Activated naive CD8-positive, alpha-beta T cell treated with anti-CD3 and anti-CD28 coated beads, Interleukin-2, amount 50 U/mL, for 24 hours (primary cell): Measurements from ENCODE around the gene GREM1.

Experiments
- ATAC-seq: fragments of 150-1000 bp; cut with Tn5 transposase; one replicate; pipeline ENCODE4 v1.10.0; 2021
- DNase-seq: peaks from one replicate; pipeline ENCODE4 v3.0.0; 2021
- H3K27ac Mint-ChIP-seq: one replicate; pipeline ENCODE4 v1.8.0; 2021; ENCODE audit warnings: mild to moderate bottlenecking, mixed read lengths
- H3K27me3 Mint-ChIP-seq: one replicate; pipeline ENCODE4 v1.8.0; 2021; ENCODE audit warnings: mixed read lengths
- H3K36me3 Mint-ChIP-seq: one replicate; pipeline ENCODE4 v1.8.0; 2021; ENCODE audit warnings: low read depth, mixed read lengths
- H3K4me1 Mint-ChIP-seq: one replicate; pipeline ENCODE4 v1.8.0; 2021; ENCODE audit warnings: mixed read lengths
- H3K4me3 Mint-ChIP-seq: one replicate; pipeline ENCODE4 v1.8.0; 2021; ENCODE audit warnings: mild to moderate bottlenecking, moderate library complexity, mixed read lengths
- H3K9me3 Mint-ChIP-seq: one replicate; pipeline ENCODE4 v1.8.0; 2021; ENCODE audit warnings: mixed read lengths

The GREM1 gene

DNA sequence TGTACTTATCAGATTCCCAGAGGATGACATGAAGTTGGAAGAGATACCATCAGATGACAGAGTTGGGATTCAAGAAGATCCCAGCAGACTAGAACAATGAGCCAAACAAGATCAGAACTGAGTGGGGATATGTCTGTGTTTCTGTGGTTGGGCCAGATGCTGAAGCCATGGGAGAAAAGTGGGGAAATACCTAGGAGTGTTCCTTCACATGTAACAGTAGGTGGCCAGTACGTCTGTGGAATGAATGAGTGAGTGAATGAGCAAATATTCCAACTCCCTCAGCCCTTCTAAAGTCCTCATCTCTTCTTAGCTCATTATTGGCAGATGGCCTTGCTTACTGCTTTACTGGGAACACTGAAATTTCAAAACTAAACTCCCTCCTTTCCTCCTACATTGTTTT, 32.2 kb upstream of the GREM1 start:
- DNase-seq (no peak), ATAC-seq (no peak)
- no peaks in the 10 kb centered on the region for H3K36me3 Mint-ChIP-seq
- no peak overlapping the region for H3K4me3 Mint-ChIP-seq
- no peak overlapping the region for H3K27ac Mint-ChIP-seq
- H3K27me3 Mint-ChIP-seq: peaks cover 3% of the 10 kb centered on the region
- no peaks in the 10 kb centered on the region for H3K9me3 Mint-ChIP-seq
- peaks cover 4% of the 10 kb centered on the region for H3K4me1 Mint-ChIP-seq

DNA sequence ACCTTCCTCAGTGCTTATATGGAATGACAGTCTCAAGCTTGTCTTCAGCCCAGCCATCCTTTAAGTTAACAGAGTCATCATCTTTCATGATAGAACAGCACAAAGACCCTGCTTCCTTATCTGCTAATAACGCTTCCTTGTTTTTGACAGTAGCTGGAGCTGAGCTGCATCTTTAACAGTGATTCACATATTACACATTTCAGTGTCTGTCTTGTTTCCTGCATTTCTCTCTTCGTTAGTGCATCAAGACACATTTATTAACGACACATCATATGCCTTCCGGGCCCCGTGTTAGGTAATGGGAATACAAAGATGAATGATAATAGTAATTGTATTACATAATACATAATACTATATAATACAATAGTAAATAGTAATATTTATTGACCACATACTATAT, 30.2 kb upstream of the GREM1 start:
- Mint-ChIP-seq H3K4me3 (no peak overlapping the region), H3K9me3 (no peaks in the 10 kb centered on the region), H3K4me1 (peaks cover 4% of the 10 kb centered on the region), H3K27ac (no peak overlapping the region), H3K27me3 (peaks cover 3% of the 10 kb centered on the region), H3K36me3 (no peaks in the 10 kb centered on the region)
- ATAC-seq (no peak), DNase-seq (no peak)

DNA sequence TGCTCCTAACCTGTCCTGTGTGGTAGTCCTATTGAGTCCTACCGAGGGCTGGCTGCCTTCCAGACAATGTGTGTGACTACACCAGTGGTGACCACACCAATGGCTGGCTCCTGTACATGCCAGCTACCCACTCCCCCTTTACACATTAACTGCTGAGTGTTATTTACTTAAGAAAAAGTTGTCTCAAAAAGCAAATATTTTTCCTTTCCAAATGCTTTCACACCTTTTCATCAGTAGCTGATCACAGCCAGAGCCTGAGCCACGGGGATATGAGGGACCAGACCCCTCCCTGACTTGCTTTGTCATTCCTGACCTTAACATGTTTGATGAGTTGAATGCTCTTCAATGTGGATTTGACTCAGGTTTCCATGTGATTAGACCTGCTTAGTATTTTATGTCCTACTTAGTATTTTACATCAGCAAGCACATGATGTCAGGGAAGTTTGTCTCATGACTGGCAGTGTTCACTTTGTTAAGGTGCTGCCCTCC, 29.6 kb upstream of the GREM1 start:
- Mint-ChIP-seq H3K4me1 (peaks cover 4% of the 10 kb centered on the region), H3K4me3 (no peak overlapping the region), H3K9me3 (no peaks in the 10 kb centered on the region), H3K27ac (no peak overlapping the region), H3K36me3 (no peaks in the 10 kb centered on the region), H3K27me3 (peaks cover 3% of the 10 kb centered on the region)
- ATAC-seq (peak; percentile 15), DNase-seq (no peak)

DNA sequence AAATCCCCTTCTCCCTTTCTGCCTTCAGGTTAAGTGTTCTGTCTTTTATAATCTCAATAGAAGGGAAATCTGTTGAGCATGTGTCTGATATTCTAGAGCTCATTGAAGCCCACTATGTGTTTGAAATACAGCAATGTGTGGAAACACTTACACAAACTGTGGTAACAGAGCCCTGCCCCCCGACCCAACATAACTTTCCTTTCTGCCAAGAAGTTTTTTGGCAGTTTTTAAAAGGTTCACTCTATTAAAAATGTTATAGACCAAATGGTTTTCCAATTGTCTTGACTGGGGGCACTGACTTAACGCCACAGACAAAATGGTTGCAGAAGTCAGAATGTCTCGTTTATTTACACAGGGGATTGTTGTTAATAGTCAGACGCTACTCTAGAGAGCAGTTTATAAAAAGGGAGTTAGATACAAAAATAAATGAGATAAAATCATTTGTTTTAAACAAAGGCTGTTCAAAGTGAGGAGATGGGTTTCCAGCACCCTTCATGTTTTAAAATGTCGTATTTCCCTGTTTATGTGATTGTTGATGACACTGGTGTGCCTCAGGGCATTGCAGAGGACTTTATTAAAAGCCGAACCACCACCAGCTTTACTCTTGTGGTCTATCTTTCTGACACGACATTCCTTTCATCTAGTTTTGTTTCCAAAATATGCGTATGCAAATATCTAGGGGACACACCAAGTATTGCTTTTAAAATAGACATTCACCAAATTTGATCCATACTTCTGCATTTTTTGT, 26.7 kb upstream of the GREM1 start:
- ATAC-seq: no peak
- Mint-ChIP-seq H3K27ac (no peak overlapping the region), H3K4me1 (no peaks in the 10 kb centered on the region), H3K27me3 (peaks cover 6% of the 10 kb centered on the region), H3K4me3 (no peak overlapping the region), H3K36me3 (no peaks in the 10 kb centered on the region), H3K9me3 (no peaks in the 10 kb centered on the region)
- no peak for DNase-seq

DNA sequence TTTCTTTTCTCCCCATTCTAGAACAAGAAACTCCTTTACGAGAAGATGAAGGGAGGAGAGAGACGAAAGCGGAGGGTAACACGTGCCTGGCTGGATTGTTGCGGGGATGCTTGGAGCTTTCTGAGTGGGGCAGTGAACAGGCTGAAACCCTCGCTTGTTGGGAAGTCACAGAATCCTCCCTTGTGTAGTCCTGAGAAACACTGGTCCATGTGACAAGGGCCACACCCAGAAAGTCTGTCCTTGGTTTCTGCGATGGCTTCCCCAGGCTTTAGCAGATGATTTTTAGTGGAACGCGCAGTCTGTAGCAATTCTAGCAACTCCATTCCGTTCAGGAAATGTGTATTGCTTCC, 26.1 kb upstream of the GREM1 start:
- DNase-seq (no peak), ATAC-seq (no peak)
- Mint-ChIP-seq H3K4me3 (no peak overlapping the region), H3K9me3 (no peaks in the 10 kb centered on the region), H3K36me3 (no peaks in the 10 kb centered on the region), H3K27me3 (peaks cover 6% of the 10 kb centered on the region), H3K27ac (no peak overlapping the region), H3K4me1 (no peaks in the 10 kb centered on the region)

DNA sequence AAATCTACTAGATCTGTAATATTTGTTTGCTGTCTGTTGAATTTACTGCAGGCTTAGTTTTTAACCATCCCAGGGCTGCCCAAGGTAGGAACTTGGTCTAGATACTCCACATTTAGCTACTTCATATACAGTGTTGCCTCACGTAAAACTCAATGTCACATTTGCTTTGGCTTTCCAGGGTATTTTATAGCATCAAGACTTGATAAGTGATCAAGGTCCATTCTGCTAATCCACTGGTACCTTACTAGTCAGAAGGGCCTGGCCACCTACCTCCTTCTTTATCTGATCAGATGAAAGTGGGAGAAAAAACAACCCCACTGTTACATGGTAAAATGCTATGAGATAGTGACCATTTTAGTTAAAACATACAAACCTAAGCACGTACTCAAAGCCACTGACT, 25.5 kb upstream of the GREM1 start:
- no peaks in the 10 kb centered on the region for H3K9me3 Mint-ChIP-seq
- H3K36me3 Mint-ChIP-seq: no peaks in the 10 kb centered on the region
- no peak overlapping the region for H3K27ac Mint-ChIP-seq
- no peak for DNase-seq
- ATAC-seq: no peak
- H3K27me3 Mint-ChIP-seq: peaks cover 4% of the 10 kb centered on the region
- no peak overlapping the region for H3K4me3 Mint-ChIP-seq
- H3K4me1 Mint-ChIP-seq: no peaks in the 10 kb centered on the region

DNA sequence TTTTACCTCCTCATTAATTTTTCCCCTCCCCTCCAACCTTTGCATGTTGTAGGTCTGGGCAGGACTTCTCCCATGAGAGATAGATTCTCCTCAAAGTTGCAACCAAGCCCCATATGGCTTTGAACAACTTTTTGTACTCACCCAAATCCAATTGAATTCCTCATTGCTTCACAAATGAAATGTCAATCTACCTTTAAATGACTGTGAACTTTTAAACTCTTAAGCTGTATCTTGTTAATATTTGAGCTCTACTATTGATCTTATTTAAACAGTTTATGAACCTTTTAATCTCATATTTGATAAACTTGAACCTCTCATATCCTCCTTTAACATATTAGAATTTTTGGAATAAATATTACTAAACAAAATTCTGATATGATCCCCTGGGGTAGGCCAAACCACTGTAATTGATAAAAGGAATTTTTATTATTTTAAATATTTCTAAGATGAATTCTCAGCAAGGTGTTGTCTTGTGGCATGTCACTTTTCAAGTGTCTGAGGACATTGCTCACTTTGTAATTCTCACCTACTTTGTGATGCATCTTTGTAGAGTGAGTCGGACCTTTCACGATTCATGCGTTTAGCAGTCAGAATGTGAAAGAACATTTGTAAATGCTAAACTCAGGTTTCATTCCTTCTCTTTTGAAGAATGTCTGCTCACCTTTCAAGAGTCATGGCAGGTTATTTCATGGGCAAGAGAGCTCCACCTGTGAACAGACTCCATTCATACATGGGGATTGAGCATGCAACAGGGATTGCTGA, 23.4 kb upstream of the GREM1 start:
- ATAC-seq (no peak), DNase-seq (no peak)
- Mint-ChIP-seq H3K4me1 (no peaks in the 10 kb centered on the region), H3K36me3 (no peaks in the 10 kb centered on the region), H3K27me3 (peaks cover 3% of the 10 kb centered on the region), H3K4me3 (no peak overlapping the region), H3K9me3 (no peaks in the 10 kb centered on the region), H3K27ac (no peak overlapping the region)

DNA sequence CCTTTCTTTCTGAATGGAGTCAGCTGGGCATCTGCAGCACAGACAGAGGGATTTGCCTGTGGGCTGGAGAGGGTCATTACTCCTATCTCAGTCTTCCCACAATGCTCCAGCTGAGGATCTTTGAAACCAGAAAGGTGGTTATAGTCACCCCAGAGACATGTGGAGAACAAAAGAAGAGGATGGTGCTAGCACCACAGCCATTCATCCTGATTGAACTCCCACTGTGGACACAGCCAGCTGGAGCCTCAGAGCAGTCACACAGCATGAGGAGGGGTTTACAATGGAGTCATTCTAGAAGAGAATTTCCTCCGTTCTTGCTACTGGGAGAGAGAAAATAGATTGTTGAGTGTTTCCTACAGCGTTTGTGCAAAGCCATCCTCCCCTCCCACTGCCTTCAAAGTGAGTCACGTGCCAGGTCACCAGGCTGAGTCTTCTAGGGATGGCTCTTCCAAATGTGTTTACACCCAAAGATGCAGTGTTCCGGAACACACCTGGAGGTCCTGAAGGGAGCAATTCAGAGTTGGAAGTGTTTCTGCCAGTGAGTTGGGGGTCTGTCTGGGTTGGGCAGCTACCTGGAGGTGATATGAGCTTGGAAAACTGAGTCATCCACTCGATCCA, 18.9 kb upstream of the GREM1 start:
- no peak for DNase-seq
- H3K27me3 Mint-ChIP-seq: peaks cover 9% of the 10 kb centered on the region
- H3K4me3 Mint-ChIP-seq: no peak overlapping the region
- no peaks in the 10 kb centered on the region for H3K36me3 Mint-ChIP-seq
- no peak overlapping the region for H3K27ac Mint-ChIP-seq
- H3K9me3 Mint-ChIP-seq: no peaks in the 10 kb centered on the region
- H3K4me1 Mint-ChIP-seq: no peaks in the 10 kb centered on the region
- no peak for ATAC-seq

DNA sequence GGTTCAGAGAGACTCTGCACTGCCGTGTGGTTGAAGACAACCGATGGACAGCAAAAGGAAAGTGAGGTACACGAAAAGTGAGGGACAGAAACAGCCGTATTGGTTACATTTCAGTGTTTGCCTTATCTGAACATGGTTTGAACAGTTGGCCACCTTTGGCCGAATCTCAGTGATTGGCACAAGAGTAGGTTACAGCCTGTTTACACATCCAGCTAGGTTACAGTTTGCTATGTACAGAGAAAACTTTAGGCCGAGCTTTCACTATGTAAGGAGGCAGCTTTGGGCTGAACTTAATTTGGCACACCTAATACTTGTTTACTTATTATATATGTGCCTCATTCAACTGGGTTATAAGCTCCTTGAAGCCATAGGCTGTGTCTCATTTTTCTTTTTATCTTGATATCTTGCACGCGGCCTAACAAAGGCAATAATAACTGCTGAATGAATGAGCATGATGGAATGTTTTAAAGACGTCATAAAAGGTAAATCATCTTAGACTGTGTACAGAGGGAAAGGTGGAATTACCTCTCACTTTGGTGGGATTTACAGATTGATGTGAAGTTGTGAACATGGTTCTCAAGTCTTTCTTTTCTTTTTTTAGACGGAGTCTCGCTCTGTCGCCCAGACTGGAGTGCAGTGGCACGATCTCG, 17.2 kb upstream of the GREM1 start:
- Mint-ChIP-seq H3K36me3 (no peaks in the 10 kb centered on the region), H3K27ac (no peak overlapping the region), H3K4me1 (no peaks in the 10 kb centered on the region), H3K4me3 (no peak overlapping the region), H3K27me3 (peaks cover 10% of the 10 kb centered on the region), H3K9me3 (no peaks in the 10 kb centered on the region)
- DNase-seq (no peak), ATAC-seq (no peak)

DNA sequence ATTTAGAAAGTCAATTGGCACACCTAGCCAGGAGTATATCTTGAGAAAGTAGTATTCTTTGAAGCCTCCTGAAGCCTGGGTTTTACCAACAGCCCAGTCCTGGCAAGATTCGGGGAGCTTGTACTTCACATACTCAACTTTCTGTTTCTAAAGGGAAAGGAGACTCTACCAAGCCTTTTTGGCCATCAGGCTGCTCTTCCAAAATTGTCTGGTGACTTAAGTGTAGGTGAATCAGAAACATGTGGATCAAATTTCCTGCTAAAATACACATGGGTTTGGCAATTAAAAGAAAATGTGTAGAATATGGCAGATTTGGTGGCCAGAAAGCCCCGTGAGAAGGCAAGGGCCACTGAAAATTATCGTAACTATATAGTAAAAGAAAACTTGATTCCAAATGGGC, 15.9 kb upstream of the GREM1 start:
- H3K4me1 Mint-ChIP-seq: no peaks in the 10 kb centered on the region
- ATAC-seq (no peak), DNase-seq (no peak)
- H3K27ac Mint-ChIP-seq: no peak overlapping the region
- H3K9me3 Mint-ChIP-seq: no peaks in the 10 kb centered on the region
- H3K4me3 Mint-ChIP-seq: no peak overlapping the region
- peaks cover 16% of the 10 kb centered on the region for H3K27me3 Mint-ChIP-seq
- no peaks in the 10 kb centered on the region for H3K36me3 Mint-ChIP-seq

DNA sequence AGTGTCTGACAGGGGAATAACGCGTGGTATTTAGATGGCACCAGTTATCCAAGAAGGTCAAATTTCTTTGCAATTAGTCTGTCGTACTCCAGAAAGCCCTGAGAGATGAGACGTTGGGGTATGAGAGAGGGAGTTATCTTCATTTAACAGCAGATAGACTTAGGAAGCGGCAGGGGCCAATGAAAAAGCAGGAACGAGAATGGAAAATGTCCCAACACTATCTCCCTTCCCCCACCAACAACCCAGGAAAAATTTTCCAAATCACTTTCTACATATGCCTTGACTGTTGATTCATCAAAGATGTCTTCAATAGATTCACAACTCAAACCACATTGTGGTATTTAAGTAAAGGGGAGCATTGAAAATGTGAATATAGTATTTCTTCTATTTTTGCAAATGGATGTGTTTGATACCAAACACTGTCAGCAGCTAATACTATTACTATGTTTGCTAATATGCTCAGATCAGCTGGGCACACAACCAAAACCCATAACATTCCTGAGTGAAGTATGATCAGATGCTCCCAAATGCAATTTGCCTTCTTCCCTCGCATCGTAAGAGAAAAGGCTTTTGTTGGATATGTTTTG, 13.3 kb upstream of the GREM1 start:
- Mint-ChIP-seq H3K36me3 (no peaks in the 10 kb centered on the region), H3K4me3 (no peak overlapping the region), H3K9me3 (no peaks in the 10 kb centered on the region), H3K27me3 (peaks cover 28% of the 10 kb centered on the region), H3K27ac (no peak overlapping the region), H3K4me1 (no peaks in the 10 kb centered on the region)
- ATAC-seq: no peak
- no peak for DNase-seq

DNA sequence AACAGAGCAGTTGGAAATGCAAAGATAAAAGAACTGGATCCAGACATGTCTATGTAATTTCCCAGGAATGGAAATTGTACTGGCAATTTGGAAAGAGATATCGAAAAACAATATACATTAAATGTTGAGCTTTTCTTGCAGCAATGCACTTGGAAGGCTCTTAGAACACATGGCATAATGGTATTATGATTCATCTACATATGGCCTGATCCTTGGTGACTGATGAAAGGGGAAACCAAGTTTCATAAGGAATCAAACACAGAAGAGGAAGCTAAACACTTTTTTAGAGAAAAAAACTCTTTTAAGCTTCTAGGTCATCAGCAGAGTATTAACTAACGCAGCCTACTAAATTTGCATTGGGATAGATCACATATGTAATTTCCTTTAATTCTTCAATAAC, 12.4 kb upstream of the GREM1 start:
- no peak for ATAC-seq
- no peaks in the 10 kb centered on the region for H3K4me1 Mint-ChIP-seq
- peaks cover 32% of the 10 kb centered on the region for H3K27me3 Mint-ChIP-seq
- no peak for DNase-seq
- no peak overlapping the region for H3K4me3 Mint-ChIP-seq
- no peaks in the 10 kb centered on the region for H3K36me3 Mint-ChIP-seq
- H3K9me3 Mint-ChIP-seq: no peaks in the 10 kb centered on the region
- no peak overlapping the region for H3K27ac Mint-ChIP-seq

DNA sequence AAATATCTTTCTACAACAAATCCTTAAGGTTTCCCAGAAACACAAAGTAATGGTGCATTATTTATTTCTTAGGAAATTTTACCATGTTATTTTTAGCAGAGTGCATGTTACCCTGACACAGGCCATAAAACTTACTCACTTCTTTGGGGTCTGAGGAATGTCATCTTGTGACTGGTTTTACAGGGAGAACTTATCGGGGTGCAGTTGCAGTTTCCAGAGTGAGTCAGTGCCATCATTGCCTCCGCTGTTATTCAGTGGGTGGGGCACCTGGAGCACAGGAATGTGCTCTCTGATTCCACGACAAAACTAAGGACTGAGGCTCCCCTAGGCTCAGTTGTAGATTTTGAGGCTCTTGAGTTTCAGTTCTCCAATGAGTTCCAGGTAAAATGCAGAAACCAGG, 11.1 kb upstream of the GREM1 start:
- DNase-seq (no peak), ATAC-seq (no peak)
- no peaks in the 10 kb centered on the region for H3K36me3 Mint-ChIP-seq
- no peaks in the 10 kb centered on the region for H3K4me1 Mint-ChIP-seq
- peaks cover 38% of the 10 kb centered on the region for H3K27me3 Mint-ChIP-seq
- no peaks in the 10 kb centered on the region for H3K9me3 Mint-ChIP-seq
- no peak overlapping the region for H3K4me3 Mint-ChIP-seq
- H3K27ac Mint-ChIP-seq: no peak overlapping the region

DNA sequence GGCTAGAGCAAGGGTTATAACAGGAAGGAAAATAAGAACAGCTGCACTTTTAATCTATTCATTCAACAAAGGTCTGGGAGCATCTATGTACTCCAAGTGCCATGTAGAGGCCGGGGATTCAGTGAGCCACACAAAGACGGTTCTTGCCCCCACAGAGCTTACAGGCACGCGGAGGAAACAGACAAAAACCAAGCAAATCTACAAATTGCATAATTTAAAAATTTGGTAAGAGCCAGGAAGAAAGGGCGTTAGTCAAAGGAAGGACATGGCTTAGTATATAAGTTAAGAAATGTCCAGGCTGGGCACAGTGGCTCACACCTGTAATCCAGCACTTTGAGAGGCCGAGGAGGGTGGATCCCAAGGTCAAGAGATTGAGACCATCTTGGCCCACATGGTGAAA, 10.4 kb upstream of the GREM1 start:
- Mint-ChIP-seq H3K4me3 (no peak overlapping the region), H3K9me3 (no peaks in the 10 kb centered on the region), H3K36me3 (no peaks in the 10 kb centered on the region), H3K27ac (no peak overlapping the region), H3K27me3 (peaks cover 40% of the 10 kb centered on the region), H3K4me1 (no peaks in the 10 kb centered on the region)
- no peak for DNase-seq
- ATAC-seq: no peak
